IPS-15b (cell line): ENCODE measurements around the gene ADAMTS18.
"Not testable (repeated sequence)": the region's sequence is repeated elsewhere in the genome, so short reads cannot be mapped to it uniquely, and the experiment has no call there.

Experiments
- H3K27me3 ChIP-seq: one replicate; pipeline ENCODE4 v1.6.1; 2013; ENCODE audit warnings: low read length; ENCODE audit not compliant: control insufficient read depth, insufficient read depth
- H3K36me3 ChIP-seq: one replicate; pipeline ENCODE4 v1.6.1; 2013; ENCODE audit warnings: low read length; ENCODE audit not compliant: control insufficient read depth, insufficient read depth
- H3K4me1 ChIP-seq: one replicate; pipeline ENCODE4 v1.6.1; 2013; ENCODE audit warnings: mild to moderate bottlenecking, low read length; ENCODE audit not compliant: control insufficient read depth, insufficient read depth
- H3K4me3 ChIP-seq: one replicate; pipeline ENCODE4 v1.5.1; 2013; ENCODE audit warnings: low read depth, low read length
- H3K9ac ChIP-seq: one replicate; pipeline ENCODE4 v1.6.1; 2013; ENCODE audit warnings: low read depth, mild to moderate bottlenecking, low read length
- H3K9me3 ChIP-seq: one replicate; pipeline ENCODE4 v1.6.1; 2013; ENCODE audit warnings: mild to moderate bottlenecking, low read length; ENCODE audit not compliant: control insufficient read depth, insufficient read depth

The ADAMTS18 gene

GRCh38 chr16:77273815-77274214 is 161.0 kb downstream of the ADAMTS18 start:
- Histone ChIP-seq H3K27me3 (no peaks in the 10 kb centered on the region), H3K4me1 (no peaks in the 10 kb centered on the region), H3K36me3 (no peaks in the 10 kb centered on the region), H3K9me3 (no peaks in the 10 kb centered on the region), H3K4me3 (no peak overlapping the region), H3K9ac (no peak overlapping the region)

- no peaks in the 10 kb centered on the region for H3K36me3 ChIP-seq
- no peak overlapping the region for H3K9ac ChIP-seq
- H3K27me3 ChIP-seq, result no peaks in the 10 kb centered on the region
- no peaks in the 10 kb centered on the region for H3K4me1 ChIP-seq
- no peak overlapping the region for H3K4me3 ChIP-seq
- H3K9me3 ChIP-seq, result no peaks in the 10 kb centered on the region
Observed at GRCh38 chr16:77271532-77272426, 163.1 kb downstream of the ADAMTS18 start.

- not testable (repeated sequence) for H3K36me3 ChIP-seq, H3K4me3 ChIP-seq, H3K9ac ChIP-seq, H3K4me1 ChIP-seq, H3K9me3 ChIP-seq, H3K27me3 ChIP-seq
Observed at GRCh38 chr16:77266185-77266584, 168.6 kb downstream of the ADAMTS18 start.

DNA sequence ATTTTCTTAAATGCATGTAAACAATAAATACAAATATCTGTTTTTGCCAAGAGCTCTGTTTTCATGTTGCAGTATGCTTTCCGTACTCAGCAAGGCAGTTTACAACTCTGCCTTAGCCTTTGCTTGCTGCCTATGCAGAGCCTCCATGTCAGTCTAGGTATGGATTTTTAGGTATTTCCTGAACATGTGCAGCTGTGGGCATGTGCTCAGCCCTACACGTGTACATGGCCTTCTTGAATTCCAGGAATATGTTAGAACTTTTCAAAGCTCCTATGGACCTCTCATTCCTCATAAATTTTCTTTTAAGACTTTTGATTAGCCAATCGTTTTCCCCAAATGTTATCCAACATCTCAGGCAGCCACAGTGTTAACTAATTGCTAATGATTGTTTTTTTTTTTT is 171.9 kb downstream of the ADAMTS18 start:
- Histone ChIP-seq H3K36me3 (no peaks in the 10 kb centered on the region), H3K9ac (no peak overlapping the region), H3K27me3 (no peaks in the 10 kb centered on the region), H3K4me3 (no peak overlapping the region), H3K4me1 (no peaks in the 10 kb centered on the region), H3K9me3 (no peaks in the 10 kb centered on the region)

DNA sequence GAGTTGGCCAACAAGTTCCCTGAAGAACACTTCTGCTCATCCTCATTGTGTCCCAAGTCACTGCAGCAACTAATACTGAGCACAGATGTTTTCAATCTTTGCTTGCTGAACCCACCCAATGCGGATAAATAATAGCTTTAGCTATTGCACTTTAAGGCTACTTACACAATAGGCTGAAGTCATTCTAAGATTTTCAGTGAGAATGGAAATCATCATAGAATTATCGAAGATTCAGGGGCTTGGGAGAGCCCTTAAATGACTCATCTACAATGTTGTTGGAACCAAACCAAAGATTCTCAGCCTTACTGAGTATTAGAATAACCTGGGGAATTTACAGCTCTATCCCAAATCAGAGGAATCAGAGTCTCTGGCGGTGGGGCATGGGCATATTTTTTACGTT is 184.4 kb downstream of the ADAMTS18 start:
- H3K36me3 ChIP-seq, result no peaks in the 10 kb centered on the region
- no peaks in the 10 kb centered on the region for H3K4me1 ChIP-seq

DNA sequence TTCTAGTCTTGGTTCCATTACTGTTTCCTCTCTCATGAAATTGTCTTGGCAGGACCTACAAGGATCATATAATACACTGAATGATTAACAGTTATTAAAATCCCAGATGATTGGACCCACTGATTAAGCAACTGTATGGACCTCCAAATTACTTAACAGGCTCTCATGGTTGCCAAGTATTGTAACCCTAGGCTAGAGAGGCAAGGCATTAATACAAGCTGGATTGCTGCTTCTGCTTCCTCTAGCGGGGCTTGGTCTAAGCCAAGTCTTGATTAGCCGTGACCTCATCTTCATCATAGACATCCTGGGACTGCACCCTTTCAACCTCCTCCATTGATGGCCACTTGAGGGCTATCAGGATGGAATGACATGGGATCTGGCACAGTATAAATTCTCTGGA is 188.7 kb downstream of the ADAMTS18 start:
- Histone ChIP-seq H3K9me3 (peaks cover 4% of the 10 kb centered on the region), H3K4me3 (no peak overlapping the region), H3K4me1 (no peaks in the 10 kb centered on the region), H3K27me3 (no peaks in the 10 kb centered on the region), H3K9ac (no peak overlapping the region), H3K36me3 (no peaks in the 10 kb centered on the region)

More for the DNA sequence above, 184.4 kb downstream of the ADAMTS18 start:
- no peaks in the 10 kb centered on the region for H3K27me3 ChIP-seq
- H3K9ac ChIP-seq, result no peak overlapping the region
- H3K9me3 ChIP-seq, result no peaks in the 10 kb centered on the region
- no peak overlapping the region for H3K4me3 ChIP-seq

GRCh38 chr16:77242471-77242870 is 192.4 kb downstream of the ADAMTS18 start:
- not testable (repeated sequence) for H3K9me3 ChIP-seq, H3K4me3 ChIP-seq, H3K36me3 ChIP-seq, H3K27me3 ChIP-seq, H3K9ac ChIP-seq
- peaks cover 12% of the 10 kb centered on the region for H3K4me1 ChIP-seq

DNA sequence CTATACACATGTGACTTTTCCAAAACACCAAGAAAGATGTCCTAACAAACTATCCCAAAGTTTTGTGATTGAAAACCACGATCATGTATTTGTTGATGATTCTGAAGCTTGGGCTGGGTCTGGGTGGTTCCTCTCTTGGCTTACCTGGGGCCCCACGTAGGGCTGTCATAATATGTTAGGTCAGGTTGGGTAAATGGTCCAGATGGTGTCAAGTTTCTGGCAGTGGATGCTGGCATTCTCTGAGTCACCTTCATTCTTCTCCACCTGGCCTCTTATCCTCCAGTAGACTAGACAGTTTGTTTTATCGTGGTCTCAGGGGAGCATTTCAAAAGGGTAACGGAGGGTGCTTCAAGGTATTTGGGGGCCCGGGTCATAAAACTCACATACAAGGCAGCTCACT is 196.2 kb downstream of the ADAMTS18 start:
- Histone ChIP-seq H3K9ac (no peak overlapping the region), H3K36me3 (no peaks in the 10 kb centered on the region), H3K4me1 (peaks cover 18% of the 10 kb centered on the region), H3K9me3 (peaks cover 4% of the 10 kb centered on the region), H3K4me3 (no peak overlapping the region), H3K27me3 (peaks cover 3% of the 10 kb centered on the region)

- Histone ChIP-seq H3K9ac (no peak overlapping the region), H3K27me3 (peaks cover 3% of the 10 kb centered on the region), H3K4me3 (no peak overlapping the region)
Observed at GRCh38 chr16:77236063-77236511, 198.7 kb downstream of the ADAMTS18 start.

DNA sequence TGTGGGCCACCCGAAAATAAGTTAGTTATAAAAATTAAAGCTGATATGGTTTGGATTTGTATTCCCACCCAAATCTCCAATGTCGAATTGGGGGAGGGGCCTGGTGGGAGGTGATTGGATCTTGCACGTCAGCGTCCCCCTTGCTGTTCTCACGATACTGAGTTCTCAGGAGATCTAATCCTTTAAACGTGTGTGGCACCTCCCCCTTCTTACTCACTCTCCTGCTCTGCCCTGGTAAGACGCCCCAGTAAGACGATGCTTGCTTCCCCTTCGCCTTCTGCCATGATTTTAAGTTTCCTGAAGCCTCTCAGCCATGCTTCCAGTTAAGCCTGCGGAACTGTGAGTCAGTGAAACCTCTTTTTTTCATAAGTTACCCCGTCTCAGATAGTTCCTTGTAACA is 200.2 kb downstream of the ADAMTS18 start:
- H3K9me3 ChIP-seq, result no peaks in the 10 kb centered on the region
- H3K27me3 ChIP-seq, result peaks cover 3% of the 10 kb centered on the region
- peaks cover 18% of the 10 kb centered on the region for H3K4me1 ChIP-seq
- H3K4me3 ChIP-seq, result no peak overlapping the region
- no peaks in the 10 kb centered on the region for H3K36me3 ChIP-seq
- no peak overlapping the region for H3K9ac ChIP-seq

More at GRCh38 chr16:77236063-77236511, 198.7 kb downstream of the ADAMTS18 start:
- no peaks in the 10 kb centered on the region for H3K36me3 ChIP-seq
- H3K4me1 ChIP-seq, result peaks cover 18% of the 10 kb centered on the region
- no peaks in the 10 kb centered on the region for H3K9me3 ChIP-seq

DNA sequence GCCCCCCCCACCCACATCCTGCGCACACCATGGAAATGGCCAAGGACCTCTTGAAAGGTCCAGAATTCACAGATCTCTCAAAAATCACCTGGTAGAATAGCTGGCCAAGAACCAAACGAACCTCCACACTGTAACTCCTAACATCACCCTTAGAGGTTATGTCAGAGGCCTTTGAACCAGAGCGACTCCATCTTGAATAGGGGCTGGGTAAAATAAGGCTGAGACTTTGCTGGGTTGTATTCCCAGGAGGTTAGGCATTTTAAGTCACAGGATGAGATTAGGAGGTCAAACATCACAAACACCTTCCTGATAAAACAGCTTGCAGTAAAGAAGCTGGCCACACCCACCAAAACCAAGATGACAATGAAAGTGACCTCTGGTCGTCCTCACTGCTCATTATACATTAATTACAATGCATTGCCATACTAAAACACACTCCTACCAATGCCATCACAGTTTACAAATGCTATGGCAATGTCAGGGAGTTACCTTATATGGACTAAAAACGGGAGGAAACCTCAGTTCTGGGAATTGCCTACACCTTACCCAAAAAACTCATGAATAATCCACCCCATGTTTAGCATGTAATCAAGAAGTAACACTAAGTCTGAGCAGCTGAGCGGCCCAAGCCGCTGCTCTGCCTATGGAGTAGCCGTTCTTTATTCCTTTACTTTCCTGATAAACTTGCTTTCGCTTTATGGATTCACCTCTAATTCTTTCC is 200.9 kb downstream of the ADAMTS18 start:
- Histone ChIP-seq H3K9ac (no peak overlapping the region), H3K27me3 (peaks cover 3% of the 10 kb centered on the region), H3K4me3 (no peak overlapping the region), H3K36me3 (no peaks in the 10 kb centered on the region), H3K4me1 (peaks cover 13% of the 10 kb centered on the region), H3K9me3 (no peaks in the 10 kb centered on the region)
